A673 (cell line): ENCODE results near the gene HBZ. TPM values are rescaled to one million over a fixed set of nuclear protein-coding genes. Genes with fewer than 3 reads are reported as not detected.

Experiments used
- BruUV-seq: library from RNA; stranded (reverse); fragments of 400-500 nt; replicated peaks from 2 replicates; lab custom pipeline; 2021; lab: Mats Ljungman, UMichigan
- CTCF ChIA-PET: fragments of 300-600 bp; sonication (Branson Sonifier 250); formaldehyde crosslinking; loops from one replicate; lab custom pipeline; 2022; ENCODE audit warnings: antibody characterized with exemption; lab: Charles Lee
- POLR2A ChIA-PET: fragments of 300-600 bp; sonication (Branson Sonifier 250); formaldehyde crosslinking; loops from one replicate; lab custom pipeline; 2022; ENCODE audit warnings: antibody characterized with exemption; ENCODE audit not compliant: low non-redundant PET; lab: Charles Lee
- DNase-seq: peaks from one replicate; pipeline ENCODE4 v3.0.0-alpha.2; 2015; ENCODE audit warnings: low spot score
- H3K27ac ChIP-seq: fragments of 200-600 bp; sonication (generic); 2 replicates; pipeline ENCODE4 v1.5.1; 2016; ENCODE audit warnings: mixed run types, low read depth, mild to moderate bottlenecking, mixed read lengths, antibody characterized with exemption, low read length; ENCODE audit not compliant: poor library complexity, severe bottlenecking
- H3K27me3 ChIP-seq: fragments of 200-600 bp; sonication (generic); replicated peaks from 2 replicates; pipeline ENCODE4 v1.6.1; 2017; ENCODE audit warnings: mixed run types, low read depth, mild to moderate bottlenecking, mixed read lengths, antibody characterized with exemption, low read length; ENCODE audit not compliant: insufficient read depth, poor library complexity
- H3K36me3 ChIP-seq: fragments of 200-600 bp; sonication (generic); 2 replicates; pipeline ENCODE4 v1.6.1; 2016; ENCODE audit warnings: mixed run types, mild to moderate bottlenecking, mixed read lengths, antibody characterized with exemption, low read length; ENCODE audit not compliant: insufficient read depth, poor library complexity, severe bottlenecking
- H3K4me1 ChIP-seq: fragments of 200-600 bp; sonication (generic); 2 replicates; pipeline ENCODE4 v1.6.1; 2017; ENCODE audit warnings: mixed run types, mild to moderate bottlenecking, mixed read lengths, antibody characterized with exemption, low read length; ENCODE audit not compliant: insufficient read depth, poor library complexity, severe bottlenecking
- H3K4me3 ChIP-seq: fragments of 200-600 bp; sonication (generic); 2 replicates; pipeline ENCODE4 v1.5.1; 2016; ENCODE audit warnings: low read depth, mixed run types, mild to moderate bottlenecking, mixed read lengths, low read length; ENCODE audit not compliant: poor library complexity, severe bottlenecking
- H3K9me3 ChIP-seq: fragments of 200-600 bp; sonication (generic); 2 replicates; pipeline ENCODE4 v1.6.1; 2016; ENCODE audit warnings: mixed run types, low read depth, mild to moderate bottlenecking, mixed read lengths, antibody characterized with exemption, low read length; ENCODE audit not compliant: poor library complexity, severe bottlenecking
- EZH2 ChIP-seq: fragments of 200-600 bp; sonication (generic); IDR thresholded peaks from 2 replicates; pipeline ENCODE4 v1.6.1; 2017; ENCODE audit warnings: borderline replicate concordance, low read depth, mild to moderate bottlenecking, mixed read lengths, antibody characterized with exemption, low read length; ENCODE audit not compliant: poor library complexity, severe bottlenecking
- intact Hi-C: fragments of 100-400 bp; cut with micrococcal nuclease; formaldehyde crosslinking; loops from one replicate; pipeline ENCODE4 v1.10.0; 2022; ENCODE audit not compliant: unreplicated experiment
- total RNA-seq: library from RNA; stranded (reverse); gene quantifications from 2 replicates; pipeline ENCODE4 v1.2.3, GENCODE V29; 2021
- TF ChIP-seq, protein P1 (sequence below): fragments of 300-800, 200-600 bp; sonication (generic); conservative IDR thresholded peaks from 2 replicates; pipeline ENCODE4 v1.5.1; 2017; ENCODE audit warnings: low read depth, mild to moderate bottlenecking, antibody characterized with exemption, low read length, moderate library complexity, mixed read lengths

The HBZ gene
- total RNA-seq, 1 experiment from 2014 or later, result not detected

DNA sequence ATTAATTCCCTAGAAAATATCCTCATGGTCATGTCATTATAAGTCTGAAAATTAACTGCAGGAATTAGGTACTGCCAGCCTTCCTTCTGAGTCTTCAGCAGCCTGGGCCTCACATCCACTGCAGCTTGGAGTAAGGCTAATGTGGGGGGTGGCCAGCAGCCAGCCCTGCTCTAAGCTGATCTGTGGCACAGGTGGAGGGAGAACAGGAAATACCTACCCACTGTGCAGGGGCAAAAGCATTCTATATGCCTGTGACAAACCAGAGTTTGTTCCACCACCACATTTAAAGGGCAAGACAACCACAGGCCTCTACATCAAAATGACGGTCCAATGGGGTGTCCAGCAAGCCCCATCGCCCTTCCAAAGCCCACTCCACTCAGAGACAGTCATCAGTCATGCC is 23.4 kb upstream of the HBZ start:
- H3K27ac ChIP-seq, result no peak overlapping the region
- no peak for DNase-seq
- intact Hi-C loops, result no loop called here
- no peaks in the 10 kb centered on the region for H3K9me3 ChIP-seq
- ChIA-PET CTCF (no interaction called here), POLR2A (no interaction called here)
- TF ChIP-seq, protein P1, sequence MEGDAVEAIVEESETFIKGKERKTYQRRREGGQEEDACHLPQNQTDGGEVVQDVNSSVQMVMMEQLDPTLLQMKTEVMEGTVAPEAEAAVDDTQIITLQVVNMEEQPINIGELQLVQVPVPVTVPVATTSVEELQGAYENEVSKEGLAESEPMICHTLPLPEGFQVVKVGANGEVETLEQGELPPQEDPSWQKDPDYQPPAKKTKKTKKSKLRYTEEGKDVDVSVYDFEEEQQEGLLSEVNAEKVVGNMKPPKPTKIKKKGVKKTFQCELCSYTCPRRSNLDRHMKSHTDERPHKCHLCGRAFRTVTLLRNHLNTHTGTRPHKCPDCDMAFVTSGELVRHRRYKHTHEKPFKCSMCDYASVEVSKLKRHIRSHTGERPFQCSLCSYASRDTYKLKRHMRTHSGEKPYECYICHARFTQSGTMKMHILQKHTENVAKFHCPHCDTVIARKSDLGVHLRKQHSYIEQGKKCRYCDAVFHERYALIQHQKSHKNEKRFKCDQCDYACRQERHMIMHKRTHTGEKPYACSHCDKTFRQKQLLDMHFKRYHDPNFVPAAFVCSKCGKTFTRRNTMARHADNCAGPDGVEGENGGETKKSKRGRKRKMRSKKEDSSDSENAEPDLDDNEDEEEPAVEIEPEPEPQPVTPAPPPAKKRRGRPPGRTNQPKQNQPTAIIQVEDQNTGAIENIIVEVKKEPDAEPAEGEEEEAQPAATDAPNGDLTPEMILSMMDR, result no peak
- no peak for TF ChIP-seq EZH2
- H3K27me3 ChIP-seq, result no peaks in the 10 kb centered on the region
- no peak overlapping the region for H3K4me3 ChIP-seq
- no peaks in the 10 kb centered on the region for H3K36me3 ChIP-seq
- no TSS peak for BruUV-seq
- no peaks in the 10 kb centered on the region for H3K4me1 ChIP-seq

DNA sequence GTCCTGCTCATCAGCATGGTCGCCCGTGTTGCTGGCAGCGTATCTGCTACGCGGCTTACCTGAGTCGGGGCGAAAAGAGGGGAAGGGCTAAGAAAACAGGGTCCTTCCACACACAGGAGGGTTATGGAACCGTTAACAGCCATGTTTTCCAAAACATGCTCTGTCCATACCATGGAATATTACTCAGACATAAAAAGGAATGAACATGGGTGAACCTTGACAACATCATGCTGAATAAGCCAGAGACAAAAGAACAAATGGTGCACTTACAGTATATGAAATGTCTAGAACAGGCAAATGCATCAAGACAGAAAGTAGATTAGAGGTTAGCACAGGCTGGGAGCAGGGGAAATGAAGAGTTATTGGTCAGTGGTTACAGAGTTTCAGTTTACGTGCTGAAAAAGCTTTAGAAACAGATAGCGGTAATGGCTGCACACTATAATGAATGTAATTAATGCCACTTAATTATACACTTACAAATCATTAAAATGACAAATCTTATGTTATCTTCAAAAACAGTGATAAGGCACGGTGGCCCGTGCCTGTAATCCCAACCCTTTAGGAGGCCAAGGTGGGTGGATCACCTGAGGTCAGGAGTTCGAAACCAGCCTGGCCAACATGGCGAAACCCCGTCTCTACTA is 21.8 kb upstream of the HBZ start:
- H3K4me1 ChIP-seq, result no peaks in the 10 kb centered on the region
- no peak overlapping the region for H3K4me3 ChIP-seq
- no peaks in the 10 kb centered on the region for H3K36me3 ChIP-seq
- CTCF ChIA-PET, result no interaction called here
- no peaks in the 10 kb centered on the region for H3K27me3 ChIP-seq
- TF ChIP-seq, protein P1, result no peak
- TF ChIP-seq EZH2, result no peak
- H3K9me3 ChIP-seq, result no peaks in the 10 kb centered on the region
- POLR2A ChIA-PET, result no interaction called here
- no TSS peak for BruUV-seq
- intact Hi-C loops, result no loop called here
- no peak overlapping the region for H3K27ac ChIP-seq
- DNase-seq, result no peak

GRCh38 chr16:132120-132519 is 20.3 kb upstream of the HBZ start:
- H3K27ac ChIP-seq, result no peak overlapping the region
- BruUV-seq, result no TSS peak

More at GRCh38 chr16:132120-132519, 20.3 kb upstream of the HBZ start:
- Histone ChIP-seq H3K9me3 (no peaks in the 10 kb centered on the region), H3K4me1 (no peaks in the 10 kb centered on the region), H3K27me3 (no peaks in the 10 kb centered on the region), H3K36me3 (no peaks in the 10 kb centered on the region), H3K4me3 (no peak overlapping the region)
- no peak for DNase-seq
- ChIA-PET CTCF (no interaction called here), POLR2A (no interaction called here)
- intact Hi-C loops, result no loop called here
- TF ChIP-seq, protein P1, result no peak
- TF ChIP-seq EZH2, result no peak
